Middle frontal gyrus (tissue), 1 donor: ENCODE data around the gene TP73.

Experiments used
- DNase-seq: peaks from one replicate; pipeline ENCODE4 v3.0.0-alpha.2; 2015; ENCODE audit warnings: low spot score; ENCODE audit errors: extremely low spot score

TP73 gene

DNA sequence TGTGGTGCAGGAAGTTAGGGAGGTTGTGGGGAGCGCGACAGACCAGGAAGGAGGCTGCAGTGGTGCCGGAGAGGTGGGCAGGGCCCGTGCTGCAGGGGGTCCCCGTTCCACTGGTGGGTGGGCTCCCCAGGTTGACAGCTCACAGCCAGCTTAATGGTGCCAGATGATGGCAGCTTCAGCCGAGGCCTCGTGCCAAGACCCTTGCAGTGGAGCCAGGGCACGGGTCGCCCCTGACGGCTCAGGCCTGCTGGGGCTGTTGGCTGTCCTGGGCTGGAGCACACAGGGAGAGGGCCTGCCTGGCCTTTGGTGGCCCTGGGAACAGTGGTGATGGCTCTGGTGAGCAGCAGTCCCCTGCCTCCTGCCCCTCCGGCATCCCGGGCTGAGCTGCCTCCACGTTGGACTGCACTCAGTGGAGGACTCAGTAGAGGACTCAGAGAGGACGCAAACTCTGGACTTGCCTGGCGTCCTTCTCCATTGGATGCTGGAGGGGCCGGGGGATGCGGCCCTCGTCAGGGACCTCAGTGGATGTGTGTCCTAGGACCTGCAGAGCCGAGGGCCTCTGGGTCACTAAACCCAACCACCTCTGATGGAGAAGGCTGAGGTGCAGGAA lies 53.1 kb downstream of the TP73 start:
- no peak for DNase-seq

DNA sequence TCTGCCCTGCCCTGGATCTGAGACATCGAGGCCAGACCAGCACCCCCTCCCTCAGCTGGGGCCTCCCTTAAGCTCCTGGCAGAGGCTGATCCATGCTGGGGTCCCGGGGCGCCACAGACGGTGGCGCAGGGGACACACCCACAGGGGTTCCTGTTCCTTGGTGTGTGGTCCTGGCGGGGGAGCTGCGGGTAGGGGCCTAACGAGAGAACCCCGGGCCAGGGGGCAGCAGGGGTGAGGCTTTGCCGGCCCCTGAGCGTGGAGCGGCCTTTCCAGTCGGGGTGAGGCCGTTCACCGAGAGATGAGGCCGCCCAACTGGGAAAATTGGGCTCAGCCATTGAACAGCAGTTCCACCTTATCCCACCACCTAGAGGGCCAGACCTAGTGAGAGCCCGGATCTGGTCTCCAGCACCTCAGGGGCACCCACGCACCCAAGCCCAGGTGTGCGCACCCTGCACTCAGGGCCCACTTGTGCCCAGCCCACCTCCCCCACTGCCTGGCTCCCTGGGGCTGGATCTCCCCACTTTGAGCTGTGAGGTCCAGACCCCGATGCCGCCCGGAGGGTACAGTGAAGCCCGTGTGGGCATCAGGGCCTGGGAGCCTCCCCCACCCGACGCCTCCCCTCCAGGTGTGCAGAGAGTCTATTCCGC lies 54.5 kb downstream of the TP73 start:
- DNase-seq, result no peak

DNA sequence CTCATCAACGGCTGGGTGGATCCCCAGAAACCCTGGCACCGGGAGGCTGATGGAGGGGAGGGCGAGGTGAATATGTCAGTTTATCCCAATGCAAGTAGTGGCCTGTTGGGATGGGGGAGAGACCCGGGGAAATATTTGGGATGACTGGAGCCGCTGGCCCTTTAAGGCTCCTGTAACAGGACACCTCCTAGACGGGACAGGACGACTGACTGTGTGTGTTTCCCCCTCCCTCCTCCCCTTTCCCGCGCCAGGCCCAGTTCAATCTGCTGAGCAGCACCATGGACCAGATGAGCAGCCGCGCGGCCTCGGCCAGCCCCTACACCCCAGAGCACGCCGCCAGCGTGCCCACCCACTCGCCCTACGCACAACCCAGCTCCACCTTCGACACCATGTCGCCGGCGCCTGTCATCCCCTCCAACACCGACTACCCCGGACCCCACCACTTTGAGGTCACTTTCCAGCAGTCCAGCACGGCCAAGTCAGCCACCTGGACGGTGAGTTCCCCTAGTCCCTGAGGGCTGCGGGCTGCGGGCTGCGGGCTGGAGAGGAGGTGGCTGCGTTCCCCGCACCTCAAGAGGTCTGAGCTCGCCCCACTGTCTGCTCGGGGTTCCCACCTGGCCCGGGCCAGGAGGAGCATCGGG lies 55.1 kb downstream of the TP73 start:
- DNase-seq, result no peak

DNA sequence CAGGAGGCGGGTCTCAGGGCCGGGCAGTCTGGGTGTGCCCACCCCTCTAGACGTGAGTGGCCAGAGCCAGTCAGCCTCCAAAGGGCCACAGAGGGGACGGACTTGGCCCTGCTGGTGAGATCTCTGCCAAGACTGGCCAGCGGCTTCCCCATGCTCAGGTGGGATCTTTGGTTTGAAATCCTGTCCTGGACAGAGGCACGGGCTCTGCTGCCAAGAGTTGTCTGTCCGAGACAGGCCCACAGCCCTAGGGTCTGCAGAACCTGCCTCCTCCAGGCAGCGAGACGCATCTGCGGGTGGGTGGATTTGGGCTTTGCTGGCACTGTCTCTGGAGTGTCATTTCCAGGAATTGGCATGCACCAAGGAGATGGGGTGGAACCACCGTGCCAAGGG lies 55.6 kb downstream of the TP73 start:
- no peak for DNase-seq

DNA sequence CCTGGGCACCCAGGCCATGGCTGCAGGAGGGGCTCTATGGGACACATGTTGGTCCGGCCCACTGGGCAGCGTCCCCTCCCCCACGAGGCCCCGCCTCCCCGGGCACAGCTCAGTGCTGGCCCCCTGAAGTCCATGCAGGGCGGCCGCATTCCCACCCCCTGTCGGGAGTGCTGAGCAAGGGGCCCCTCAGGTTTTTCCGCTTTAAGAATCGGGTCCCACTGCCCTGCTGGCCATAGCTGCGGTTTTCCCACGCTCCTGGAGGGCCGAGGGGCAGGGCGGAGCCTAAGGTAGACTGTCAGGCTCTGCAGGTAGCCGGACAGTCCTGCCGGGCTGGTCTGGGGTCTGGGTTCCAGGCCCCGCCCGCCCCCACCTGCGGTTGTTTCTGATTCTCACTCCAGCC lies 56.5 kb downstream of the TP73 start:
- DNase-seq, result no peak

DNA sequence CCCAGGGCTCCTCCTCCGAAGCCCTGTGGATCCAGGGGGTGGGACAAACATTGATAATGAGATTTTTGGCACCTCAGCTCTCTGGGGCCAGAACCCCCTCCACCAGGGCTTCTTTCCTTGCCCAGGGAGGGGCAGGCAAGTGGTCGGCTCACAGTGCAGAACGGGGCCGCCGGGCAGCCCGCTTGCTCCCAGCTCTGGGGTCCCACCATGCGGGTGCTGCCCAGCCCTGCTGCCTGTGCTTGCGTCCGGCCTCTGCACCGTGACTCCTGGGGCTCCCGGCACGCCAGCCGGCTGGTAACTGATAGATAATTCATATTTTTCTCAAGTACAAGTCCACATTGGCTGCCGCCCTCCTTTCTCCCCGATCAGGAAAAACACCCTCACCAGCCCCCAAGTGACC lies 57.9 kb downstream of the TP73 start:
- no peak for DNase-seq

DNA sequence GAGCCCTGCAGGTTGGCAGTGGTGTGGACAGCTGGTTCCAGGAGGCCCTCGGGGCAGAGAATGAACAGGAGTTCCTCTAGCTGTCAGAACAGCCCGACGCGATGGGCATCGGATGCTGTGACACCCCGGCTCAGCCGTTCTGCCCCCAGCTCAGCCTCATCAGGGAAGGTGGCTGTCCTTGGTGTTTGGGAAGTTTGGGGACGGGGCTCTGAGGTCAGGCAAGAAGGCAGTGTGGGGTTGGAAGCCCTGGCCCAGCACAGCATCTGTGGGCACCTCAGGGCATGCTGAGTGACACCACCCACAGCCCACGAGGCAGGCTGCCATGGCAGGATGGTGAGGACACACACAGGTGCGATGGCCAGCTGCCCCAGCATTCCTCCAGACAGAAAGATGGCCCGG lies 59.1 kb downstream of the TP73 start:
- DNase-seq, result no peak

DNA sequence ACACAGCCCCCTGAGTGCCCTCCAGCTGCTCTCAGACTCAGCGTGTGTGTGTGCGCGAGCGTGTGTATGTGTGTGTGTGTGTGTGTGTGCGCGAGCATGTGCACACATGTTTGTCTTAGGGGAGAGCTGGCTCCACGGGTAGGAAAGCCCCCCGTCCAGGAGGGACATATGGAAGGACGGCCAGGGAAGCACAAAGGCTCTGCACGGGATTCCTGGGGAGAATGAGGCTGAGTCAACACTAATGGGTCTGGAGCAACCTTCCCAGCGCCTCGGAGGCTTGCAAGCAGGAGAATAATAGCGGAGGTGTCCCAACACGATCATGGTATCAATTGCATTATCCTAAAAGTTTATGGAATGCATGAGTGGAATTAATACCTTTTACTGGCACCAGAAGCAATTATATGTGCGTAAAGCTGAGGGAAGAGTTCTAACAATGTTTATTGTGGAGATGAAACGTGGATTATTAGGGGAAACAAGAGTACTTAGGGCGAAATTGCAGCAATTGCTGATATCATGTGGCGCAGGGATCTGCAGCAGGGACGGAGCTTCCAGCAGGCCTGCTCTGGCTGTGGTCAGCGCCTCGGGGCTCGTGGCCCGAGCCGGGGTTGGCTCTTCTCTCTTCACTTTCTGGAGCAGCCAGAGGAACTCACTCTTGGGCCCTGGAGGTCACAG lies 59.6 kb downstream of the TP73 start:
- no peak for DNase-seq

DNA sequence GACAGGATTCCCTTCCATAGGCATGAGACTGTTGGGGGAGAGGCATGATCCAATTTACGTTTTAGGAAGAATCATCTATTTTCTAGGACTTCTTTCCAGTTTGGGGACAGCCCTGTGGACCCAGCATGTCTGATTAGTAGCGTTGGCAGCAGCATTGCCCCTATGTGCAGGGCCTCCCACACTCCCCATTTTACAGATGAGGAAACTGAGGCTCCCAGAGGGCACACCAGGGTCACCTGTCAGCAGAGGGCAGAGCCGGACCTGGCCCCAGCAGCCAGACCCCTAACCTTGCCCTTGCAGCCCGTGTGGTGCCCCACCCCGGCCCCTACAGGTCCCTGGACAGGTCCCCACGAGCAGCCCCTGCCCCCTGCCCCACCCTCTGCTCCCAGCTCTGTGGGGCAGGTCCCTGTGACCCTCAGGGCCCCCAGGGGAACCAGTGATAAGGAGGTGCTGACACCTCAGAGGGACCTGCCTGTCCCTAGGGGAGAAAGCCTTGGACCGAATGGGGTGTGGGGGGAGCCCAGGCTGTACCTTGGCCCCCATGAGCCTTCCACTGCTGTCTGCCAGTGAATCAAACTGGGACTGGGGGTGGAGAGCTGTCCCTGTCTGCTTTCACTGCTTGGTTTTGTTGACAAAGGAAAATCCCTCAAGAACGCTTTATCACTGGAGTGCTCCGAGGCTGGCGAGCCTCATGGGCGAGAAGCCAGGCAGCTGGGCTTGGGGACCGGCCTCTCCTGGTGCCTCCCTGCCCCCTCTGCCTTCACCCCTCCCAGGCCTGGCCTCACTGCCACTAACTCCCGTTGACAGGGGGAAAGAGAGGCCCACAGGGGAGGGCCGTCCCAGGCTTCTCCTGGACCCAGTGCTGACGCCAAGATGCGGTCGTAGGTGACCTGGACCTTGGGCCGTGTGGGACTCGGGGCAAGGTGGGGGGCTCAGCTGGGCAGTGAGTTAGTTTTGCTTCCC lies 60.5 kb downstream of the TP73 start:
- peak; percentile 48 for DNase-seq

DNA sequence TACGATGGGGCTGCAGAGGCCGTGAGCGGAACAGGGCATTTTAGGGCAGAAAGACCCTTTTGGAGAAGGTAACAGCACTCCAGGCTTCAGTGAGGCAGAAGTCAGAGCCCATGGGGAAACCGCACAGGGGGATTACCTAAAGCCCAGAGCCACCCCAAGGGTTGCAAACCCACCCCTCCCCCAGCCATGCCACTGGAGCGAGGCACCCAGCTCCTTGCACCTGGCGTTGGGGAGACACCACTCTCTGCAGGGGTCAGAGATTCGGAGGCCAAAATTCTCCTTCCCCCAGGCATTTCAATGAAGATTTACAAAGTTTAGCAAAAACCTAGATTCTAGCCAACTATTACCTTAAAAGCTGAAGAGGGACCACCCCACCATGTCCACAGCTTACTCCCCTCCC lies 61.5 kb downstream of the TP73 start:
- DNase-seq, result no peak

DNA sequence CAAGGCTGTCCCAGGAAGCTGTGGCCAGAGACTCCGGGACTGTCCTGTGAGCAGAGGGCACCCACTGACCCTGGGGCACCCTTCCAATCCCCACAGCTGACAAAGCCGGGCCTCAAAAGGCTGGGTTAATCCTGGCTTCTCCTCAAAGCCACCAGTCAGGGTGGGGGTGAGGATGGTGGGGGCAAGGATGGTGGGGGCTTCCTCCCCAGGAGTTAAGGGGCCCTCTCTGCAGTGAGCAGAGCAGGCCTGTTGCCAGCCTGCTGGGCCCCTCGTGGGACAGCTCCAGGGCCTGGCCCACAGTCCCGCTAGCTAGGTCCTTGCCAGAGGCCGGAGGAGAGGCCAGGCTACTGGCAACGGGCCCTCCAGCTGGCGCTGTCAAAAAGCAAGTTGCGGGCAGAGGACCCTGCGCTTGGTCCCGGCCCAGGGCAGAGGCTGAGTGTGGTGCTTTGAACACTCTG lies 62.0 kb downstream of the TP73 start:
- peak; percentile 66 for DNase-seq

DNA sequence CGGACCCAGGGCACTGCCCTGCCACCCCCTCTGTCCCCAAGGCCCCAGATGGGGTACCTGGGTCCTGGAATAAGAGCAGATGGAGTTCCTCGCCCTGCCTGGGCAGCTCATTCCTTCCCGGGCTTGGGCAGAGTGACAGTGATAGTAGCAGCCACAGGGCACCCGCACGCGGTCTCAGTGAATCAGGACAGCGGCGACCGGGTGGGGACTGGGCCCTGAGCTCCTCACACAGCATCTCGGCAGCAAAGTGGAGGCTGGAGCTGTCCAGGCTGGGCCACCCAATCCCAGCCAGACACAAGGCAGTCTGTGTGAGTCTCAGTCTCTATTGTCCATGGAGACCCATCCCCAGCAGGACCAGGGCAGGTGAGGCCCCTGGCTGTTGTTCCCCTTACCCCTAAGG lies 62.5 kb downstream of the TP73 start:
- DNase-seq, result no peak

DNA sequence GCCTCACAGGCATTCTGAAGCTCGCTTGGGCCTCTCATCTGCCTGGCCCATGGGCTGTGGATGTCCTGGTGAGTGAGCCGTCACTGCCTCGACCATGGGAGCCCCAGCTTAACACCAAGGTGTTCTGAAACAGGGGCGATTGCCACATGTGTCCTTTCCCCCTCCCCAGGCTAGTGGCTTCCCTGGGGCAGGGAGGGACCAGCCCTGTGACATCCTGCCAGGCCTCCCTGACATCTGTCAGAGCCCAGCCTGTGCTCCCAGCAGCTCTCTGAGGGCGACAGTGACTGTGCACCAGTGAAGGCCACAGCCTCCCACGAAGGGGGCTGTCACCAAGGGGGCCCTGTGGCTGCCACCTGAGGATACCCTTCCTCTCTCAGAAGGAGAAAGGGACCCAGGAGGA lies 64.0 kb downstream of the TP73 start:
- no peak for DNase-seq

DNA sequence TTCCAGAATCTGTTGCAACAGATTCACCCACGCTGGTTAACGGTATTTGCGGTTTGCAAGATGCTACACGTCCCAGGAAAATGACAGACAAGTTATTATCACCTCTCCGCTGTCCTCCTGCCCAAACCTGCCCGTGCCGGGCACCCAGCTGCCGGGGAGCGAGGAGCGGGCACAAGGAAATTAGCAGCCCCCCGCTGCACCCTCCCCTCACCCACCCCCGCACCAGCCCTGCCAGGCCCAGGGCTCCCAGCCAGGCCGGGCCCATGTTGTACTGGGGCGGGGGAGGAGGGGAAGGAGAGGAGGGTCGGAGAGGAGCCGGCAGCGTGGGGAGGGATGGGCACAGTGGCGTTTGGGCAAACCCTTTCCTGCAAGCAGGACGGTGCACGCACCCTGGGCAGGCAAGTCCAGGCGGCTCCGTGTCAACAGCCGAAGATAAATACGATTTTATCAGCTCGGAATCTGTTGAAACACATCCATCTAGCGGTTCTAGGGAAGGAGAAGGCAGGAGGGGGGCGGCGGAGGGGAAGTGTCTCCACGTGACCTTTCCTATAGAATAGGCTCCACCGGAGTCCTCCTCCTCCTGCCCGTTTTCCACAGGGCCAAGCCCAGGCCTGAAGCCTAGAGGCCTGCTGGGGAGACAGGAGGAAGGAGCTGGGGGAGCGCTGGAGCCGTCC lies 64.9 kb downstream of the TP73 start:
- no peak for DNase-seq

DNA sequence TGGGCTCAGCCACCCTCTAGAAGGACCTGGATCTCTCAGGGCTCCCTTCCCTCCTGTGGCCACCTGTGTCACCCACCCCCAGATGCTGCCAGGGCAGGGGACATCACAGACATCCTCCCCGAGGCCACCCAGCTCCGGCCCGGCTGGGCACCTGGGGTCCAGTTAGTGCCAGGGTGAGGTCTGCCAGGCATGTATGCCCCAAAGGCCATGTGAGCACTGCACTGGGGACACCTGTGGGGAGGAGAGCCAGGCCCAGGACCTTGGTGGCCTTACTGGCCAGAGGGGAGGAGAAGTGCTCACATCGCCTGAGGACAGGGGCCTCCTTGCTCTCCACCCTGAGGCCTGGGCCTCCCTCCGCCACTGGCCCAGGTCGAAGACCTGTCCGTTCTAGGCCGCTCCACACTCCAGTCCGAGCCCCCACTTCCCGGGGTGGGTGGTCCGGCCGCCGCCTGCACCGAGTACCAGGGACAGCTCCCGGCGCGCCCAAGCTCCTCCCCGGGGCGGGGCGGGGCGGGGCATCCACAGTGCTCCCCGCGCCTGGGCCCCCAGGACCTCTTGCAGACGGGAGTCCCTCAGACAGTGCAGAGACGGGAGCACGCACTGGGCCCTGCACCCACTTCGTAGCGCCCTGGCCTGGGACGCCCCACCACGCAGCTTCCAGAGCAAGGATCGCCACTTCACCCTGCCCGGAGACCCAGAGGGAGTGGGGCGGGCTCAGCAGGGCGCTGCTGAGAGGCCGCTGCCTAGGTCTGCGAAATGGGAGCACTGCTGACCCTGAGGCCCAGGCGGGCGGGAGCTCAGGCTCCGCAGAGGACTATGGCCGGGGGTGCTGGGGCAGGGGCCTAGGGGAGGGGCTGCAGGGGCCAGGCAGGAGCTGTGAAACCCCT lies 65.6 kb downstream of the TP73 start:
- no peak for DNase-seq

DNA sequence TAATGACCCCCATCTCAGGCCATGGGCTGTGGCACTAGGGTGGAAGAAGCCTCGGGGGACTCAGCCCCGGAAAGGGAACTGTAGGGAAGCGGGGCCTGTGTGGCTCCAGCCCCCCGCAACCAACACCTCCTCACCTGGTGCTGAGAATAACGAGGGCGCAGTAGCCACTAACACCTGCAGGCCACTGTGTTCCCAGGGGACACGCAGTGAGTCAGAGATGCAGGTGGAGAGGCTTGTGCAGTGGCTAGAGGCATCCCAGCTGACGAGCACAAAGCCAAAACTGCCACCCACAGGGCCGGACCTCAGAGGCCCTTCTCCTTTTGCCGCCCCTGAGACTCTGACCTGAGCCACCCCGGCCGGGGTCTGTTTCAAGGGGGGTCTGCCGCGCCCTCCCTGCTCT lies 66.4 kb downstream of the TP73 start:
- no peak for DNase-seq

DNA sequence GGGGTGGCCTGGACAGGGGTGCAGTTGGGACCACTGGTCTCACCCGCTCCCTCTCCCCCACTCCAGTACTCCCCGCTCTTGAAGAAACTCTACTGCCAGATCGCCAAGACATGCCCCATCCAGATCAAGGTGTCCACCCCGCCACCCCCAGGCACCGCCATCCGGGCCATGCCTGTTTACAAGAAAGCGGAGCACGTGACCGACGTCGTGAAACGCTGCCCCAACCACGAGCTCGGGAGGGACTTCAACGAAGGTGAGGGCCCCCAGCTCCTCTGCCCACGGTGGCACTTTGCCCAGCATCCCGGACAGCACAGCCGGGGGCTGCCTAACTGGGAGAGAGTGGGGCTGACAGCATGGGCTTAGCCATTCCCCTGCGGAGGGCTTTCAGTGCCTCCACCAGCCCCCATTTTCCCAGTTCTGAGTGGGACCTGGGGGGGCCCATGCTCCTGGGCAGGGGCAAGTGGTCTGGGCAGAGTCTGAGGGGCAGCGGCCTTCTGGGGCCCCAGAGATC lies 69.7 kb downstream of the TP73 start:
- no peak for DNase-seq

DNA sequence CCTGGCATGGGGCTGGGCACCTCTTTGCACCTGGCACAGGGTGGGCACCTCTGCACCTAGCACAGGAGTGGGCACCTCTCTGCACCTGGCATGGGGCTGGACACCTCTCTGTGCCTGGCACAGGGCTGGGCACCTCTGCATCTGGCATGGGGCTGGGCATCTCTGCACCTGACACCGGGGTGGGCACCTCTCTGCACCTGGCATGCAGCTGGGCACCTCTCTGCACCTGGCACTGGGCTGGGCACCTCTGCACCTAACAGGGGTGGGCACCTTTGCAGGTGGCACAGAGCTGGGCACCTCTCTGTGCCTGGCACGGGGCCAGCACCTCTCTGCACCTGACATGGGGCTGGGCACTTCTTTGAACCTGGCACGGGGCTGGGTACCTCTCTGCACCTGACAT lies 70.5 kb downstream of the TP73 start:
- no peak for DNase-seq

DNA sequence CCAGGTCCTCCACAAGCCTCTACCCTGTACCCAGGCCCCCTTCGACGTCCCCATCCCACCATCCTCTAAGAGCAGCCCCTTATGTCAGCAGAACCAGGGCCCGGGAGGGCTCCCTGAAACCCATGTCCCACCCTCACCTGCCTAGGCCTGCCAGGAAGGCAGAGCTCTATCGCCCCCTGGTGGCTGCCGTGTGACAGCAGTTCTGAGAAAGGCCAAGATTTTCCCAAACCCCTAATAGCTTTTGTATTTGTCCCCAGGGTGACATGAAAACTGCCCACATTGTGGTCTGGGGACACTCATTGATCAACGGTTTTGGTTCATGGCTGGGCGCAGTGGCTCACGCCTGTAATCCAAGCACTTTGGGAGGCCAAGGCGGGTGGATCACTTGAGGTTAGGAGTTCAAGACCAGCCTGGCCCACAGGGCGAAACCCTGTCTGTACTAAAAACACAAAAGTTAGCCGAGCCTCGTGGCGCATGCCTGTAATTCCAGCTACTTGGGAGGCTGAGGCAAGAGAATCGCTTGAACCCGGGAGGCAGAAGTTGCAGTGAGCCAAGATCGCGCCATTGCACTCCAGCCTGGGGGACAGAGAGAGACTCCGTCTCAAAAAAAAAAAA lies 72.2 kb downstream of the TP73 start:
- peak; percentile 20 for DNase-seq
